Prostate gland (tissue), 2 donors: ENCODE data around the gene CEP164. TPM values are rescaled to one million over a fixed set of nuclear protein-coding genes. Genes with fewer than 3 reads are reported as not detected.

ENCODE experiments used
- DNase-seq: peaks from one replicate; pipeline ENCODE4 v3.0.0-alpha.2; 2019; ENCODE audit warnings: low spot score
- H3K27ac ChIP-seq, 2 donors: fragments of 200-600 bp; sonication (generic); 2 replicates each; pipeline ENCODE4 v1.5.1; 2017 to 2019
- H3K27me3 ChIP-seq: fragments of 200-600 bp; sonication (generic); replicated peaks from 2 replicates; pipeline ENCODE4 v1.5.1; 2019; ENCODE audit not compliant: insufficient read depth
- H3K36me3 ChIP-seq, 2 donors: fragments of 200-600 bp; sonication (generic); 1 replicate in 1 of 2; 2 replicates in 1 of 2; pipeline versions ENCODE4 v1.5.1 to v1.8.1; 2017 to 2019
- H3K4me1 ChIP-seq: fragments of 200-600 bp; sonication (generic); replicated peaks from 2 replicates; pipeline ENCODE4 v1.5.1; 2019
- H3K4me3 ChIP-seq, 2 donors: fragments of 200-600 bp; sonication (generic); 2 replicates each; pipeline ENCODE4 v1.5.1; 2017 to 2019
- H3K9me3 ChIP-seq: fragments of 200-600 bp; sonication (generic); 2 replicates; pipeline ENCODE4 v1.5.1; 2017
- CTCF ChIP-seq, 4 experiments: fragments of 200-600 bp in 2 of 4; fragments of 450-650 bp in 2 of 4; sonication (generic) in 2 of 4; IDR thresholded peaks; 1 replicate in 3 of 4; 2 replicates in 1 of 4; pipeline ENCODE4 v1.5.1; 2016 to 2019; ENCODE audit warnings: antibody characterized with exemption in 4 of 4, mild to moderate bottlenecking in 2 of 4, moderate library complexity in 2 of 4
- POLR2A ChIP-seq: fragments of 450-650 bp; IDR thresholded peaks from one replicate; pipeline ENCODE4 v1.6.1; 2016; ENCODE audit warnings: antibody characterized with exemption, mild to moderate bottlenecking
- POLR2AphosphoS5 ChIP-seq: sonication (generic); formaldehyde crosslinking; IDR thresholded peaks from one replicate; pipeline ENCODE4 v1.6.1; 2017; ENCODE audit warnings: antibody characterized with exemption
- WGBS: methylation state at CpG from one replicate; pipeline ENCODE4 v1.1.5; 2018; 5-methylcytosine and 5-hydroxymethylcytosine counted together
- intact Hi-C: fragments of 100-400 bp; cut with DNase I; formaldehyde crosslinking; loops from one replicate; pipeline ENCODE4 v1.14.2; 2022
- total RNA-seq, 2 donors: library from RNA; depleted of rRNA; stranded (reverse); fragments of >200 nt; gene quantifications; one replicate each; pipeline ENCODE4 v1.1.0, GENCODE V29; 2016

CEP164 gene
- total RNA-seq, 2 donors from 2014 or later = 27.7 to 40.6 TPM

- Histone ChIP-seq H3K27ac (no peak overlapping the region), H3K4me3 (no peak overlapping the region), H3K9me3 (no peaks in the 10 kb centered on the region), H3K27me3 (no peaks in the 10 kb centered on the region), H3K36me3 (peaks cover 8 to 11% of the 10 kb centered on the region in 2 donors), H3K4me1 (no peaks in the 10 kb centered on the region)
- intact Hi-C loops = no loop called here
- 94% methylated on average over 6 of the region's 6 CpGs for WGBS
- DNase-seq = no peak
- TF ChIP-seq CTCF (IDR thresholded peaks at IDR 0.05) (no peak), POLR2A (no peak)
Observed at GRCh38 chr11:117407016-117407415, 79.4 kb downstream of the CEP164 start.

- no peak for DNase-seq
- no peak overlapping the region for H3K4me3 ChIP-seq
- peaks cover 8 to 11% of the 10 kb centered on the region in 2 donors for H3K36me3 ChIP-seq
- H3K9me3 ChIP-seq = no peaks in the 10 kb centered on the region
- intact Hi-C loops = no loop called here
- H3K27me3 ChIP-seq = no peaks in the 10 kb centered on the region
- no peaks in the 10 kb centered on the region for H3K4me1 ChIP-seq
- no peak overlapping the region for H3K27ac ChIP-seq
- TF ChIP-seq POLR2AphosphoS5 (no peak), CTCF (IDR thresholded peaks at IDR 0.05) (no peak), POLR2A (no peak)
- WGBS = 98% methylated on average over 3 of the region's 3 CpGs
Observed at GRCh38 chr11:117408356-117408755, 80.7 kb downstream of the CEP164 start.

GRCh38 chr11:117409511-117409910, 81.9 kb downstream of the CEP164 start:
- no peak overlapping the region for H3K27ac ChIP-seq
- no peaks in the 10 kb centered on the region for H3K4me1 ChIP-seq
- H3K9me3 ChIP-seq = no peaks in the 10 kb centered on the region
- TF ChIP-seq POLR2AphosphoS5 (no peak), CTCF (IDR thresholded peaks at IDR 0.05) (no peak), POLR2A (no peak)
- no peak overlapping the region for H3K4me3 ChIP-seq
- no peak for DNase-seq
- intact Hi-C loops = no loop called here
- H3K36me3 ChIP-seq = peaks cover 7 to 8% of the 10 kb centered on the region in 2 donors
- 96% methylated on average over 12 of the region's 12 CpGs for WGBS
- H3K27me3 ChIP-seq = no peaks in the 10 kb centered on the region

GRCh38 chr11:117410238-117410637, 82.6 kb downstream of the CEP164 start:
- Histone ChIP-seq H3K27me3 (no peaks in the 10 kb centered on the region), H3K4me1 (no peaks in the 10 kb centered on the region), H3K9me3 (no peaks in the 10 kb centered on the region), H3K36me3 (peaks cover 5 to 8% of the 10 kb centered on the region in 2 donors), H3K4me3 (no peak overlapping the region), H3K27ac (no peak overlapping the region)
- no peak for DNase-seq
- TF ChIP-seq POLR2A = no peak
- no peak for TF ChIP-seq POLR2AphosphoS5
- no peak for TF ChIP-seq CTCF (IDR thresholded peaks at IDR 0.05)
- WGBS = 100% methylated on average over 1 of the region's 1 CpG
- intact Hi-C loops = no loop called here

GRCh38 chr11:117410861-117411710, 83.4 kb downstream of the CEP164 start:
- no peak for DNase-seq
- H3K27ac ChIP-seq = no peak overlapping the region
- 78% methylated on average over 13 of the region's 14 CpGs for WGBS
- no peaks in the 10 kb centered on the region for H3K4me1 ChIP-seq
- intact Hi-C loops = no loop called here
- peaks cover 5 to 8% of the 10 kb centered on the region in 2 donors for H3K36me3 ChIP-seq
- H3K4me3 ChIP-seq = no peak overlapping the region
- no peaks in the 10 kb centered on the region for H3K9me3 ChIP-seq
- no peak for TF ChIP-seq POLR2A
- TF ChIP-seq CTCF (IDR thresholded peaks at IDR 0.05) = no peak
- TF ChIP-seq POLR2AphosphoS5 = no peak
- H3K27me3 ChIP-seq = no peaks in the 10 kb centered on the region
